HT1080 (cell line): ENCODE measurements around the gene SLC1A6. TPM values are rescaled to one million over a fixed set of nuclear protein-coding genes. Genes with fewer than 3 reads are reported as not detected.
"Not testable (repeated sequence)": the region's sequence is repeated elsewhere in the genome, so short reads cannot be mapped to it uniquely, and the experiment has no call there.

Experiments used
- DNase-seq: peaks from one replicate; pipeline ENCODE4 v3.0.0-alpha.2; 2015; ENCODE audit warnings: low read depth
- total RNA-seq: library from RNA; depleted of rRNA; stranded (reverse); fragments of >200 nt; shearing (Covaris generic); gene quantifications from 2 replicates; pipeline ENCODE4 v1.2.3, GENCODE V29; 2014; rRNA removed

SLC1A6 gene
- total RNA-seq, 1 experiment from 2014 or later = not detected

GRCh38 chr19:14959263-14959662 lies 20.4 kb downstream of the SLC1A6 start:
- DNase-seq = no peak

- no peak for DNase-seq
Measured at GRCh38 chr19:14957464-14957863, 22.2 kb downstream of the SLC1A6 start.

DNA sequence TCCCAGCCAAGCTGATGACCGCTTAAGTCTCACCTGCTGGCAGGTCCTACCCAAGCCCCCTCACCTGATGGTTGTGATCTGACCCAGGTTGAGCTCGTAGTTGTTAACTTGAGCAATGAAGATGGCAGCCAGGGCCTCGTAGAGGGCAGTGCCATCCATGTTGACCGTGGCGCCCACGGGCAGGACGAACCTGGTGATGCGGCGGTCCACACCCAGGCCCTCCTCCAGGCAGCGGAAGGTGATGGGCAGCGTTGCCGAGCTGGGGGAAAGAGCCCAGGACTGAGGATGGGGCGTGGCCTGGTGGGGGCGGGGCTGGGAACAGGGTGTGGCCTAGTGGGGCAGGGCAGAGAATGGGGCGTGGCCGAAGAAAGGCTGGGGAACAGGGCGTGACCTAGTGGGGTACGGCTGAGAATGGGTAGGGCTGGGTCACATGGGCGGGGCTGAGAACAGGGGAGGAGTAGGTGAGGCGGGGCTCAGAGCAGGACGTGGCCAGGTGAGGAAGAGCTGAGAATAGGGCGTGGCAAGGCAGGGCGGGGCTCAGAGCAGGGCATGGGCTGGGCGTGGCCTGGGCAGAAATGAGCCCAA lies 25.5 kb downstream of the SLC1A6 start:
- DNase-seq = no peak

- no peak for DNase-seq
Measured at GRCh38 chr19:14952767-14953166, 26.9 kb downstream of the SLC1A6 start.

DNA sequence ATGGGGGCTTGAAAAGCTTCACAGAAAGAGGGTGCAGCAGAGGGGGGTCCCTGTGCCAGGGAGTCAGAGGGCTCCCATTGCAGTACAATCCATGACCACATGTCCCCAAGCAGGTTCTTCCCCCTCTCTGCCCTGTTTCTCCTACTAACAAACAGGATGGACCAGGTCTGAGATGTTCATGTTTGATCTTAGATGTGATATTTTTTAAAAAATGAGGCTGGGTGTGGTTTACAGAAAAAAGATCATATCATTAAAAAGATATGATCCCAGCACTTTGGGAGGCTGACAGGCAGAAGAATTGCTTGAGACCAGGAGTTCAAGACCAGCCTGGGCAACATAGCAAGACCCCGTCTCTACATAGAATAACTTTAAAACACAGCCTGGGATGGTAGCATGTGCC lies 29.2 kb downstream of the SLC1A6 start:
- no peak for DNase-seq

GRCh38 chr19:14949876-14950275 lies 29.8 kb downstream of the SLC1A6 start:
- no peak for DNase-seq

- not testable (repeated sequence) for DNase-seq
Measured at GRCh38 chr19:14949413-14949812, 30.3 kb downstream of the SLC1A6 start.

- no peak for DNase-seq
Measured at GRCh38 chr19:14944456-14944855, 35.2 kb downstream of the SLC1A6 start.

- DNase-seq = no peak
Measured at GRCh38 chr19:14943601-14944000, 36.1 kb downstream of the SLC1A6 start.

DNA sequence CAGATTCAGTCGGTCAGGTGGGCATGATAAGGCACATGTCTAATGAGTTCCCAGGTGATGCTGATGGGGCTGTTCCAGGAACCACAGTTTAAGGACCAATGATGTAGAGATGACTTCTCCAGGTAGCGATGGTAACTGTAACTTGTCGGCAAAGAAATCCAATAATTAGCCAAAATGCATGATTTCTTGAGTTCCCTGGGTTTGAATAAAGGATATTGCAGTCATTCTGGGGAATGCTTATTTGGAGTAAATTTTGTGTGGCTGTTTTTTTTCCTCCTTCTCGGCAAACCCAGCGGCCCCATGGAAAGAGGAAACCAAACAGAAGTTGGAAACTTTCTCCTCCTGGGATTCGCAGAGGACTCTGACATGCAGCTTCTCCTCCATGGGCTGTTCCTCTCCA lies 38.5 kb downstream of the SLC1A6 start, which contains the start of gene OR7C2:
Gene OR7C2, plus strand, starts transcription at position 301 of the 400 bp plus-strand sequence. Its CDS starts 0 bp downstream, at position 301.
- DNase-seq = no peak

DNA sequence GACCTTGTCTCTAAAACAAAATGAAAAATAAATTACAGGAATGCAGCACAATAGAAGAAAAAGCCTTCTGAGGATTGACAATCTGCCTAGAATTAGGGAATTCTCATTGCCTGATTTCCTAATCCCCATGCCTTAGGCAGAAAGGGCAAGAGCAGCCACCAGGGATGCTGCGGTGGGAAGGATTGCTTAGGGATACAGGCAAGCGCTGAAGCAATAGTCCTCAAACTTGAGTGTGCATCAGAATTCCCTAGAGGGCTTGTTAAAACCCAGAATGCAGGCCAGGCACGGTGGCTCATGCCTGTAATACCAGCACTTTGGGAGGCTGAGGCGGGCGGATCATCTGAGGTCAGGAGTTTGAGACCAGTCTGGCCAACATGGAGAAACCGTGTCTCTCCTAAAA lies 39.4 kb downstream of the SLC1A6 start:
- DNase-seq = no peak

- no peak for DNase-seq
Measured at GRCh38 chr19:14933506-14933905, 46.2 kb downstream of the SLC1A6 start.

GRCh38 chr19:14916848-14917247 lies 62.8 kb downstream of the SLC1A6 start:
- no peak for DNase-seq

DNA sequence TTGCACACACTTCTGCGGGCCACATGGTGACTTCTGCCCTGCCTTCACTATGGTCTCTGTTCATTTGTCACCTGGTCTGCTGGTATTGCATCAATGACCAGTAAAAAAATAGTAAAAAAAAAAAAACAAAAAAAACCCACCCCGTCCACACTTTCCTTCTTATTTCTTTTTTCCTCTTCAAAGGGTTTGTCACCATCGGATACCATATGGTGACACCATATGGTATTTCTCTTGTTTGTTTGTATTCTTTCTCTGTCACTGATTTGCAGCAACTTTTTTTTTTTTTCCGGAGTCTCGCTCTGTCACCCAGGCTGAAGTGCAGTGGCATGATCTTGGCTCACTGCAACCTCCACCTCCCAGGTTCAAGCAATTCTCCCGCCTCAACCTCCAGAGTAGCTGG lies 64.5 kb downstream of the SLC1A6 start:
- DNase-seq = no peak

GRCh38 chr19:14906711-14907110 lies 73.0 kb downstream of the SLC1A6 start:
- DNase-seq = no peak

GRCh38 chr19:14901675-14902260 lies 77.9 kb downstream of the SLC1A6 start:
- no peak for DNase-seq

Other genes starting within 250 kb of the SLC1A6 start
- not detected in 2 replicates for gene ADGRE2, start 201.3 kb downstream of the SLC1A6 start, total RNA-seq
- gene OR7A5, start 144.7 kb downstream of the SLC1A6 start, total RNA-seq = not detected in 2 replicates
- not detected in 2 replicates for gene OR7C1, start 144.7 kb downstream of the SLC1A6 start, total RNA-seq
- gene OR7A10, start 130.9 kb downstream of the SLC1A6 start, total RNA-seq = not detected in 2 replicates
- gene OR7A17, start 93.7 kb downstream of the SLC1A6 start, total RNA-seq = not detected in 2 replicates
- not detected in 2 replicates for gene OR7C2, start 38.4 kb downstream of the SLC1A6 start, total RNA-seq
- gene CASP14, start 69.6 kb upstream of the SLC1A6 start, total RNA-seq = 0.11 TPM in 1 of 2 replicates, not detected in the other
- gene OR1I1, start 102.3 kb upstream of the SLC1A6 start, total RNA-seq = not detected in 2 replicates
- 55.8 and 67.8 TPM in 2 replicates for gene SYDE1, start 127.5 kb upstream of the SLC1A6 start, total RNA-seq
- 0.13 and 0.85 TPM in 2 replicates for gene NOTCH3, start 221.1 kb upstream of the SLC1A6 start, total RNA-seq